ENCODE data around the gene GALNT12. TPM values are rescaled to one million over a fixed set of nuclear protein-coding genes. Genes with fewer than 3 reads are reported as not detected.

Gene GALNT12
- total RNA-seq, 1 donor from 2014 or later = 0.55 TPM

GRCh38 chr9:98850851-98851729 is 43.6 kb downstream of the GALNT12 start:
- intact Hi-C loops (cut with micrococcal nuclease) = no loop called here
- TF ChIP-seq, protein P1, sequence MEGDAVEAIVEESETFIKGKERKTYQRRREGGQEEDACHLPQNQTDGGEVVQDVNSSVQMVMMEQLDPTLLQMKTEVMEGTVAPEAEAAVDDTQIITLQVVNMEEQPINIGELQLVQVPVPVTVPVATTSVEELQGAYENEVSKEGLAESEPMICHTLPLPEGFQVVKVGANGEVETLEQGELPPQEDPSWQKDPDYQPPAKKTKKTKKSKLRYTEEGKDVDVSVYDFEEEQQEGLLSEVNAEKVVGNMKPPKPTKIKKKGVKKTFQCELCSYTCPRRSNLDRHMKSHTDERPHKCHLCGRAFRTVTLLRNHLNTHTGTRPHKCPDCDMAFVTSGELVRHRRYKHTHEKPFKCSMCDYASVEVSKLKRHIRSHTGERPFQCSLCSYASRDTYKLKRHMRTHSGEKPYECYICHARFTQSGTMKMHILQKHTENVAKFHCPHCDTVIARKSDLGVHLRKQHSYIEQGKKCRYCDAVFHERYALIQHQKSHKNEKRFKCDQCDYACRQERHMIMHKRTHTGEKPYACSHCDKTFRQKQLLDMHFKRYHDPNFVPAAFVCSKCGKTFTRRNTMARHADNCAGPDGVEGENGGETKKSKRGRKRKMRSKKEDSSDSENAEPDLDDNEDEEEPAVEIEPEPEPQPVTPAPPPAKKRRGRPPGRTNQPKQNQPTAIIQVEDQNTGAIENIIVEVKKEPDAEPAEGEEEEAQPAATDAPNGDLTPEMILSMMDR (IDR thresholded peaks at IDR 0.05; ENCODE audit: borderline replicate concordance) = no peak
- H3K36me3 ChIP-seq = no peaks in the 10 kb centered on the region

DNA sequence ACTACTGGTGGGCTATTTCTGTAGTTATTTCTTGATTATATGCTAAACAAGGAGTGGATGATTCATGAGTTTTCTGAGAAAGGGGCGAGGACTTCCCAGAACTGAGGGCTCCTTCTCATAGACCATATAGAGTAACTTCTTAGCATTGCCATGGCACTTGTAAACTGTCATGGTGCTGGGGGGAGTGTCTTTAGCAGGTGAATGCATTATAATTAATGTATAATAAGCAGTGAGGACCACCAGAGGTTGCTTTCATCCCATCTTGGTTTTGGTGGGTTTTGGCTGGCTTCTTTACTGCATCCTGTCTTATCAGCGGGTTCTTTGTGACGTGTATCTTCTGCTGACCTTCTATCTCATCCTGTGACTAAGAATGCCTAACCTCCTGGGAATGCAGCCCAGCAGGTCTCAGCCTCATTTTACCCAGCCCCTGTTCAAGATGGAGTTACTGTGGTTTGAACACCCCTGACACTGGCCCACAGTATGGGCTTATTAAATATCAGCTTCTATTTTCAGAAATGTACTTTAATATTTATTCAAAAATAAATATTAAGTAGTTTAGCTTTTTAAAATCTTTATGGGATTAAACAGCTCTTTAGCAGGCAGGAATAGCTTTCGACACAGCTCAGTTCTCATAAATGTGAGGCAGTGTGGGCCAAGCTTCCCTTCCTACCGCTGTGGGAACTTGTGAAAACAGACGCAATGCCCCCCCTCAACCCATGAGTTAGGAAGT is 44.4 kb downstream of the GALNT12 start:
- Histone ChIP-seq H3K9me3 (replicated peaks) (no peaks in the 10 kb centered on the region), H3K27me3 (ENCODE audit: low read depth) (no peaks in the 10 kb centered on the region), H3K36me3 (no peaks in the 10 kb centered on the region), H3K27ac (replicated peaks) (no peak overlapping the region), H3K4me1 (peaks cover 7% of the 10 kb centered on the region), H3K4me3 (no peak overlapping the region)
- DNase-seq = no peak
- intact Hi-C loops (cut with micrococcal nuclease) = no loop called here
- TF ChIP-seq, protein P1 (IDR thresholded peaks at IDR 0.05; ENCODE audit: borderline replicate concordance) = no peak

More at GRCh38 chr9:98850851-98851729, 43.6 kb downstream of the GALNT12 start:
- Histone ChIP-seq H3K4me1 (peaks cover 7% of the 10 kb centered on the region), H3K9me3 (replicated peaks) (no peaks in the 10 kb centered on the region), H3K27me3 (ENCODE audit: low read depth) (no peaks in the 10 kb centered on the region), H3K27ac (replicated peaks) (no peak overlapping the region), H3K4me3 (no peak overlapping the region)
- no peak for DNase-seq

GRCh38 chr9:98852460-98852734 is 44.9 kb downstream of the GALNT12 start:
- TF ChIP-seq, protein P1 (IDR thresholded peaks at IDR 0.05; ENCODE audit: borderline replicate concordance) = no peak
- H3K27ac ChIP-seq (replicated peaks) = no peak overlapping the region

GRCh38 chr9:98852961-98853360 is 45.5 kb downstream of the GALNT12 start:
- Histone ChIP-seq H3K9me3 (replicated peaks) (no peaks in the 10 kb centered on the region), H3K27ac (replicated peaks) (no peak overlapping the region), H3K4me3 (no peak overlapping the region), H3K36me3 (no peaks in the 10 kb centered on the region), H3K4me1 (peaks cover 7% of the 10 kb centered on the region), H3K27me3 (ENCODE audit: low read depth) (no peaks in the 10 kb centered on the region)
- intact Hi-C loops (cut with micrococcal nuclease) = no loop called here
- TF ChIP-seq, protein P1 (IDR thresholded peaks at IDR 0.05; ENCODE audit: borderline replicate concordance) = no peak
- no peak for DNase-seq

More at GRCh38 chr9:98852460-98852734, 44.9 kb downstream of the GALNT12 start:
- H3K4me3 ChIP-seq = no peak overlapping the region
- H3K9me3 ChIP-seq (replicated peaks) = no peaks in the 10 kb centered on the region
- no peaks in the 10 kb centered on the region for H3K27me3 ChIP-seq (ENCODE audit: low read depth)
- intact Hi-C loops (cut with micrococcal nuclease) = no loop called here
- H3K36me3 ChIP-seq = no peaks in the 10 kb centered on the region
- H3K4me1 ChIP-seq = peaks cover 7% of the 10 kb centered on the region
- no peak for DNase-seq

DNA sequence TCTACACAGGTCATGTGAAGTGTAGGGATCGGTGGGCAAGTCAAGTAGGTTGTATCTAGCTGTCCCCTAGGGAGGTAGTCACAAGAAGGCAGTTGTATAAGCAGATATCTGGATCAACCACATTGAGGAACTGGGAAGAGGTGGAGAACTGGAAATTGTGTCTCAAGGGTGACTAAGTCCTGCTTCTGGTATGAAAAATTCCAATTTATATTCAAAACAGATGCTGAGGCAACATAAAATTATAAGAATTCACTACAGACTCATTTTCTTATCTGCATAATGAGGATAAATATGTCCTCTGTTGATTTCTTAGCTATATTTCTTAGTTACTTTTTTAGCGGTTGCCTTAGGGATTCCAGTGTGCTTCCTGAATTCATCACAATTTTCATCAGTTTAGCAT is 46.8 kb downstream of the GALNT12 start:
- DNase-seq = no peak
- Histone ChIP-seq H3K36me3 (no peaks in the 10 kb centered on the region), H3K27ac (replicated peaks) (no peak overlapping the region), H3K9me3 (replicated peaks) (no peaks in the 10 kb centered on the region), H3K27me3 (ENCODE audit: low read depth) (no peaks in the 10 kb centered on the region), H3K4me3 (no peak overlapping the region), H3K4me1 (no peaks in the 10 kb centered on the region)
- TF ChIP-seq, protein P1 (IDR thresholded peaks at IDR 0.05; ENCODE audit: borderline replicate concordance) = no peak
- intact Hi-C loops (cut with micrococcal nuclease) = no loop called here
